Activated naive CD4-positive, alpha-beta T cell treated with anti-CD3 and anti-CD28 coated beads, Interleukin-2, amount 50 U/mL, for 16 hours (primary cell): ENCODE measurements around the gene COL5A1.

Experiments
- DNase-seq: peaks from one replicate; pipeline ENCODE4 v3.0.0-alpha.2; 2020

Gene COL5A1

GRCh38 chr9:134641173-134641989, at the start of gene COL5A1:
TSS of gene COL5A1 (plus strand) at chr9:134641803. CDS start at chr9:134642188, 385 bp downstream.
- peak; percentile 55 for DNase-seq

GRCh38 chr9:134592018-134592818, 49.4 kb upstream of the COL5A1 start:
- no peak for DNase-seq

- no peak for DNase-seq
Observed at GRCh38 chr9:134592819-134593200, 48.8 kb upstream of the COL5A1 start.

DNA sequence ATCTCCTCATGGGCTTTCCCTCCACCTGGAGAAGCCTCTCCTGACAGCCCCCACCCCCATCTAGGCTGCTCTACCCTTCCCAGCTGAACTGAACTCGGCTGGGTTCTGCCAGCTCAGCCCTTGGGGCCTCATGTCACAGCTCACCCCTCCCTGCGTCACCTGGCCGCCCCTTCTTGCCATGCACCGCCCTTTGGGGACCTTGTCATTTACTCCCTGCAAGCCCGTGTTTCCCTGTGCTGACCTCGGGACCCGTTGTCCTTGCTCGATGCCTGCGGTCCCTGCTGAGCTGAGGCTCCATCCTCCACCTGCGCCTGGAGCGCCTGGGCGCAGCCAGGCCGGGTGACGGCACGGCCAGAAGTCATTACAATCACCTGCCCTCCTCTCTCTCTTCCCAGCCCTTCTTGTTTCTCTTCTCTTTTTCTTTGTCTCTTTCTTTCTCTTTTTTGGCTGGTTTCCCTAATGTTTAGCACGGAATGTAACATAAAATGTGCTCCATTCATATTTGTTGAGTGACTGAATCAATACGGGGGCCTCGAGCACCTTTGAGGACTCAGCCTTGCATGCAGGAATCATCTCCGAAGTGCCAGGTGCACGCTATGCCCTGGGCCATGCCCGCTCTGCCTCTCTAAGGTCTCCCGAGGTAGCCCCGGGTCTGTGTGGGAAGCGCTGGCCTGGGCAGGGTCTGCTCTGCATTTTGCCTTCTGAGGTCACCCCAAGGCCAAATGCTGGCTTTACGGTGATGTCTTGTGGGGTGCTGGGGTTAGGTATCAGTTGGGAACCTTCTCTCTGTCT, 48.1 kb upstream of the COL5A1 start:
- no peak for DNase-seq

DNA sequence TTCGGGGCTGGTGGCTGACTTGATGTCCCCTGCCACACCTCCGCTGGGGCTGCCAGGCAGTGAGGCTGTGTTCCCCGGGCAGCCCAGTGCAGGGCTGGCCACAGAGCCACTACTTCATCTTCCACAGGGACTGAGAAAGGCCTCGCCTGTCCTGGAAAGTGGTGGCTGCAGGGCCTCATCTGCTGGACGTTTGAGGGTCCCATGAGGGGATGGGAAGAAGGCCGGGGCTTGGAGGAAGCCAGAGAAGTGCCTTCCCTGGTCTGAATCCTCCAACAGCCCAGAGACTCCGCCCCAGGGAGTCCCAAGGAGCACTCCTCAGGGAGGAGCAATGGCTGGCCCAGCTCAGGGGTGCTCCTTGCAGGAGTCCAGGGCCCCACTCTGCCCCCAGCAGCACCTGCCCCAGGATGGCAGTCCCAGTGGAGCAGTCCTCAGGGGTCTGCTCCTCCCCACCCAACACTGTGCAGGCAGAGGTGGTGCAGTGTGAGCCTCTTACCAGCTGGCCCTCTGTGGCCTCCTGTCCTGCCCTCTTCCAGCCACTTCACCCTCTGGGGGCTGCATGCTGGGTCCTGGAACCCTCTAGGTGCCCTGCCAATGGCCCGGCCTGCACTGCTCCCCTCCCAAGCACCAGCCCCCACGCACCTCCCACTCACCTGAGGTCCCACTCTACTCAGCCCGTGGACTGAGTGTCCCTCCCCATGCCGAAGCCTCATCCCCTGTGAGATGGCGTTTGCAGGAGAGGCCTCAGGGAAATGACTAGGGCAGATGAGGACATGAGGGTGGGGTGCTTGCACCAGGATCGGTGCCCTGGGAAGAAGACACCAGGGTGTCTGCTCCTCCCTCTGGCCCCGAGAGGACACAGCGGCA, 47.3 kb upstream of the COL5A1 start:
- no peak for DNase-seq

- no peak for DNase-seq
Observed at GRCh38 chr9:134595014-134595413, 46.6 kb upstream of the COL5A1 start.

- DNase-seq: no peak
Observed at GRCh38 chr9:134597041-134597913, 44.3 kb upstream of the COL5A1 start.

GRCh38 chr9:134597957-134598883, 43.4 kb upstream of the COL5A1 start:
- DNase-seq: no peak

GRCh38 chr9:134598884-134599245, 42.7 kb upstream of the COL5A1 start:
- no peak for DNase-seq

- no peak for DNase-seq
Observed at GRCh38 chr9:134600371-134600770, 41.2 kb upstream of the COL5A1 start.

GRCh38 chr9:134600836-134601638, 40.6 kb upstream of the COL5A1 start:
- DNase-seq: no peak

DNA sequence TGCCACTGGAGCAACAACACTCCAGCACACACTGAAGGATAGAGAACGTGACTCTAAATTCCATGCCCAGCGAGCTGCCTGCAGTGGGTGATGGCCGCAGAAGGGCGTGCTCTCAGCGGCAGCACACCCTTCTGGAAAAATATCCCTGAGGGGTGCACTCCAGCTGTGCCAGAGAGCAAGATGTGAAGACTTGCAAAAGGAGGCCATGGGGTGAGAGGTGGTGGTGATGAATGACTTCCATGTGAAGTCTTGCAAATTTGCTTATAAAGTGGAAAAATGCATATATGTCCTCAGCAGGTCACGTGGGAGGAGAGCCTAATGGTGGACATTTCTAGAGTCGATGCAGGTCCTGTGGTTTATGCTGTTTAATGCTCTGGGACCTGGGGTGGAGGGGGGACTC, 39.8 kb upstream of the COL5A1 start:
- DNase-seq: no peak

GRCh38 chr9:134602547-134603362, 38.8 kb upstream of the COL5A1 start:
- no peak for DNase-seq

- DNase-seq: no peak
Observed at GRCh38 chr9:134604834-134605233, 36.8 kb upstream of the COL5A1 start.

- DNase-seq: no peak
Observed at GRCh38 chr9:134605351-134605965, 36.1 kb upstream of the COL5A1 start.

DNA sequence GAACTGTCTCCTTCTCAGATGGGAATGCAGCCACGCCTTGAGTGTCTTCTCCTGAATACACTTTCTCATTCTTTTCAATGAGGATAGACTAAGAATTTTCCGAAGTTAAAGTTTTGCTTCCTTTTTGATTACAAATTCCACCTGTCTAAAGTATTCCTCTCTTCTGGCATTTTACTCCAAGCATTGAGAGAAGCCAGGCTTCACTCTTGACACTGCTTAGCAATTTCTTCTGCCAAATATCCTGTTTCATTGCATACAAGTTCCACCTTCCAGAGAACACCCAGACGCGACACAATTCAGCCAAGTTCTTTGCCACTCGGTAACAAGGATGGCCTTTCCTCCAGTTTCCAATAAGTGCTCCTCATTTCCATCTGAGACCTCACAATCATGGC, 35.6 kb upstream of the COL5A1 start:
- DNase-seq: no peak

GRCh38 chr9:134606951-134607731, 34.5 kb upstream of the COL5A1 start:
- no peak for DNase-seq
